HG03457 (cell line): ENCODE results near the gene NUP205.
"Not testable (repeated sequence)": the region's sequence is repeated elsewhere in the genome, so short reads cannot be mapped to it uniquely, and the experiment has no call there.

ENCODE experiments used
- ATAC-seq: cut with Tn5 transposase; IDR thresholded peaks from one replicate; pipeline ENCODE4 v1.9.1; 2021; ENCODE audit warnings: moderate number of reproducible peaks; ENCODE audit not compliant: unreplicated experiment

The NUP205 gene

GRCh38 chr7:135666156-135666555, 108.4 kb downstream of the NUP205 start:
- ATAC-seq: no peak

DNA sequence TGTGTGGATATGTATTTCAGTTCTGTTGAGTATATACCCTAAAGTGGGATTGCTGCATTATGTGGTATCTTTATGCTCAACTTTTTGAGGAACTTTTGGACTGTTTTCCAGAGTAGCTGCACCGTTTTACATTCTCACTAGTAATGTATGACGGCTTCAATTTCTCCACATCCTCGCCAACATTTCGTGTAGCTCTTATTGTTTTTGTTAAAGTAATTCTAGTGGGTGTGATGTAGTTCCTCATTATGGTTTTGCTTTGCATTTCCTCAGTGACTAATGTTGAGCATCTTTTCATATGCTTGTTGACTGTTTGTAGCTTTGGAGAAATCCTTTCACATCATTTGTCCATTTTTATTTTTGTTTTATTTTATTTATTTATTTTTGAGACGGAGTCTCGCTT, 109.1 kb downstream of the NUP205 start:
- no peak for ATAC-seq

- ATAC-seq: not testable (repeated sequence)
Measured at GRCh38 chr7:135667626-135668025, 109.9 kb downstream of the NUP205 start.

- not testable (repeated sequence) for ATAC-seq
Measured at GRCh38 chr7:135668852-135669395, 111.2 kb downstream of the NUP205 start.

DNA sequence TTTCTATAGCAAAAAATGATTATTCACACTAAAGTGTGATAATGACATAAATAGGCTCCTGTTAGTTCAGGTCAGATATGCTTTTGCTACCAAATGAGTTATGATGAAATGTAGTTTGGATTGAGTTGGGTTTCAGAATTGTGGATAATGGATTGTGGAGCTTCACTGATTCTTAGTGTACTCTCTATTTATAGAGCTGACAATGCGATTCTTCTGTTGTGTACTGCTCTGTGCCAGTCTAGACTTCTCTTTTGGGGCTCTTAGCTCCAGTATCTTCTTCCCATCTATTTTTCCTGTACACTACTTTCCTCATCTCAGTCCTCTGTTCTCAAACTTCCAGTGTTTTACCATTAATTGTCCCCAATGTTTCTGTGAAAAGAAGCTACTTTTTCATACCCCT, 112.1 kb downstream of the NUP205 start:
- ATAC-seq: no peak

GRCh38 chr7:135670179-135670578, 112.5 kb downstream of the NUP205 start:
- ATAC-seq: no peak

DNA sequence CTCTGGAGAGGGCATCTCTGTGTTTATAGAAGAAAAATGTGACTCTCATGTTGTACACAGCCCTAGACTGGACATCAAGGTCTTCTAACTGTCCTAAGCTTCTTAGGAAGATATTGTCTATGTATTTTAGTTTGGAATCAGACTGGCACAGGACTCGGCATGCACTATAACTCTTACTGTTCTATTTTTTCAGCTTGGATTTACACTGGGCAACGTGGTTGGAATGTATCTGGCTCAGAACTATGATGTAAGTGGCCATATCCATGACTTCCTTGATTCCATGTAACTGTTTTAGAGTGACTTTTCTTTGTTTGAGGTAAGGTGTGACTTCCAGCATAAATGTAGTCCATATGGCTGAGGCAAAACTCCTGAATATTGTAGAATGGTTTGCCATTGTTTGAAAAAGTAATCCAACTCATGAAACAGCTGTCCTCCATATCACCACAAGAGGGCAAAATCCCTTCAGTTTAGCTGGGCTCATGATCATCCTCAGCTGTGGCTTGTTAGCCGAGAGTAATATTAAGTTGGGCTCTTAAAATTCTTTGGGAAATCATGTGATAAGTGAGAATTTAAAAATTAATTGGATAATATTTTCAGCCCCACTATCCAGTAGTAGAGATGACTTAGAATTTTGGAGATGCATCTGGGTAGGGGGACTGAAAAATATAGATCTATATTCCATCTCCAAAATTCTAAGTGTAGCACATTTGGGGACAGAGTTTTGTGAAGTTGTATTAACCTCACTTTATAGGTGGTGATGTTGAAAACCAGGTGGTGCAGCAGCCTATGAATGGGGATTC, 115.0 kb downstream of the NUP205 start:
- ATAC-seq: no peak

- ATAC-seq: no peak
Measured at GRCh38 chr7:135673360-135673706, 115.6 kb downstream of the NUP205 start.

DNA sequence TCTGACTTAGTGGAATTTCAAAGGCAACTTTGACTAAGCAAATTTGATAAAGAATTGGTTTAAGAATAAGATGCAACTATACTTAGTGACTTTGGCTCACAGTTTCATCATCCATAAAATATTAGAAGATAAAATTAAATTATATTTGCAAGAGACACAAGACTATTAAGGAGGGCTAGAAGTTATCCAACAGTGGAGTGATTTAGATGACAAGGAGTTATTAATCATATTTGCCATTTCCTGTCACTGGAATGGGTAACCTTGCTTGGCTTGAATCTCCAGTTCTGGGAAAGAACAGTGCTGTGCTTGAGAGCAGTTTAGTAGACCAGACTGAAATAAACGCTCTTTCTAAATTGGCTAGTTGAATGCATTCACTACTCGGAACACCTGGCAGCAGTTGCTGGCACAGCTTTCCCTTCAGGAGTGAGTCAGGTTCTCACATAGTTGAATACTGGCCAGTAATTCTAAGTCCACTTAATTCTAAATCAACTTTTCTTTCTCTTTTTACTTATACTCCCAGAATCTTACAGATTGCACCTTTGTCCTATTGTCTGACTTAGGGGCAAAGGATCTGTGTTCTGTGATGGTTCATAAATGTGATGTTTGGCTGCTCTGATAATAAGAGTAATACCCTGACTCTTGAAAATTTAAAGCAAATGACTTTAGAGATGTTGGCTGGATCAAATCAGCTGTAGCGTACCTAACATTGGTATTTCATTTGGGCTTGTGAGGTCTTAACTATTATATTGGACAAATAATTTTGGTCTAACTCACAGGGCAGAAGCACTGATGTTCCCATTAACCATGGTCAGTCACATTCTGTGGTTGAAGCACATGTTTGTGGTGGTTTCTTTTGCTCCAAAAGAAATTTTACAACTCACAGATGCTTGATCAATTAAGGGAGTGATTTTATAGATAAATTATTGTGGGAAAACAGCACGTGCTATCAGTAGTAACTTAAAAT, 121.2 kb downstream of the NUP205 start:
- no peak for ATAC-seq

- no peak for ATAC-seq
Measured at GRCh38 chr7:135681762-135682161, 124.0 kb downstream of the NUP205 start.

DNA sequence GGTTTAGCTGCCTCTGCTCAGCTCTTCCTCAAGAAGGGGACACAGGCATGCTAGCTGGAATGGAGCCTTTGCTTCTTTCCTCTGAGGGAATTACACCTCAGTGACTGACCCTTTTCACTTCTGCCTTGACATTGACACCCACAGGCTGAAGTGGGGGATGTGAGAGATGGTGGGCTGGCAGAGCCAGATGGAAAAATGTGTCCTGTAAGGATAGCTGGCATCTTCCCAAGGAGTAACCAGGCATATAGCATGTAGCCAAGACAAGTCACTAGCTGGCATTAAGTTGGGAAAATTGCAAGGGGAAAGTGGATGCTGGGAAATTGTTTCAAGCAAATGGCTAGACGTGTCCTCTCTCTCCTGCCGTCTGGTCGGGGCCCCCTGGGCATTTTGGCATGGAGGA, 124.5 kb downstream of the NUP205 start:
- ATAC-seq: no peak

DNA sequence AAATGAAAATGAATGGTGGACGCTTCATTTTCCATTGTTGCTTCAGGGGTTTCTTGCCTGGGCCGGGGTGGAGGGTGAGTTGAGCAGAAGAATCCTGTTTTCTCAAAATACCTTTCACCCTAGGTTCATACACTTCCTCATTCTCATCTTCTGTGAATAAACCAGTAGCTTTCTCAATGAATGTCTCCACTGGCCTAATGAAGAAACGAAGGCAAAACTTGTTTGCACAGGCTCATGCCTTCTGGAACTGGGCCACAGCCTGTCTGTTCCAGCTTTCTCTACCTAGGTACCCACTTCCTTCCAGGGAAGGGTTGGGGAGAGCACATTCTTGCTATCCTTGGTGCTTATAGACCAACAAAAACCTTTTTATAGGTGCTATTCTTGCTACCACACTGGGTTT, 125.9 kb downstream of the NUP205 start:
- no peak for ATAC-seq

DNA sequence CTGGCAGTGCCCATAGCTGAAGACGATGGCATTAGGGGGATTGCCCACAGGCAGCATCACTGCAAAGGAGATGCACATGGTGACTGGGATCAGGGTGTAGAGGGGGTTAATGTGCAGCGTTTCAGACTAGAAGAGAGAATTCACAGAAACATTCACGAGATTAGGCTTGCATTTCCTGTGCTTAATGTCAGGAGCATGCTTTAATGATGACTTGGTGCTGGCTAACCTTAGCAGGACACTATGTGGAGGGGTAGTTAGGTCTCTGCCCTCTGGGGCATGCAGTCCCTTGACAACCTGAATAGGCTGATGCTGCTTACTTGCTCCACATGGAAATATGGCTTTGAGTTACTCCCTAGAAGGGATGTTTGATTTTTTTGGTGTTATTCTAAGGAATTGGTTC, 126.4 kb downstream of the NUP205 start:
- ATAC-seq: no peak

- ATAC-seq: no peak
Measured at GRCh38 chr7:135684699-135685098, 127.0 kb downstream of the NUP205 start.

GRCh38 chr7:135685306-135686084, 127.8 kb downstream of the NUP205 start:
- ATAC-seq: no peak

- ATAC-seq: no peak
Measured at GRCh38 chr7:135687466-135687865, 129.7 kb downstream of the NUP205 start.

DNA sequence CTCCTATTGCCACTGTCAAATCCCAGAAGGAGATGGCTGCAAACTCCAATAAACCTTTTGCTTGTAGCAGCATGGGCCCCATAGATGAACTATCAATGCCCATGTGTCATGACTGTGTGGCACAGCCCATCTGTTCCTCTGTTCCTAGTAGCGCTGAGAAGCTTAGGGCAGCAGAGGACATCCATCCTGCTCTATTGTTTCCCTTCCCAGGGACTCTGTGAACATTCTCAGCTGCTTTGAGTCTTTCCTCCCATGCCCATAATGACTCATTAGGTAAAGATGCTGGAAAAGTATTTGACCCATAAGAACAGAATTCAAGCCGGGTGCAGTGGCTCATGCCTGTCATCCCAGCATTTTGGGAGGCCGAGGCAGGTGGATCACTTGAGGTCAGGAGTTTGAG, 132.8 kb downstream of the NUP205 start:
- ATAC-seq: no peak

GRCh38 chr7:135692055-135692454, 134.3 kb downstream of the NUP205 start:
- no peak for ATAC-seq

- ATAC-seq: not testable (repeated sequence)
Measured at GRCh38 chr7:135692606-135693005, 134.9 kb downstream of the NUP205 start.

DNA sequence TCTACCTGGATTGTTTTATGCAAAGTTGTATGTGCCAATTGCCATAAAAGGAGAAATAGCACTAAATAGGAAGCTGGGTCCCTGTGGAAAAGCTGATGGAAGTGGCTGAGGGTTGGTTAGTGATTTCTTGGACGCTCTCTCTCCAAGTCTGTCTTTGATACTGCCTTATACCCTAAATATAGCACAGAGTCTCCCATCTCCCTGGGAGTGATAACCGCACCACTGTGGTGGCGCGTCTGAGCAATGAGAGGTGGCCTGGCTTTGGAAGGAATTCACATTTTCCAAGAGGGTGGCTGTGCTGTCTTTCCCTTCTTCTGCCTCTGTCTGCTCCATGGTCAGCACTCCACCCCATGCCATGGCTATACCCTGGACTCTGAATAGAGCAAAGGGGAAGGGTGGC, 135.8 kb downstream of the NUP205 start:
- no peak for ATAC-seq
